Activated T-cell treated with anti-CD3 and anti-CD28 coated beads for 48 hours (primary cell): ENCODE measurements around the gene N4BP2.

Experiments used
- DNase-seq: peaks from one replicate; pipeline ENCODE4 v3.0.0-alpha.2; 2020; ENCODE audit warnings: low read depth

N4BP2 gene

DNA sequence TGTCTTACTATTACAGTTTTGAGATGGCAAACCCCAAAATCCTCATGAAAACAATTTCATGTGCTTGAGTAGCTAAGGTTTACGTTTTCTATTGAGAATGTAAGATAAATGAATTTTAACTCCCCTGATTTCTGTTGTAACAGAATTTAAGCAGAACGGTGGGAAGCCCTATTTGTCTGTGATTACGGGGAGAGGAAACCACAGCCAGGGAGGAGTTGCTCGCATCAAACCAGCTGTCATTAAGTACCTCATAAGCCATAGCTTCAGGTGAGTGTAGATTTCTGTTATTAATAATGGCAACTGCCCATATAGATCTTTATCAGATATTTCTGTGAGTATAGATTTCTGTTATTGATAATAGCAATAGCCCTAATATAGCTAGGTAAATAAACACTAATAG is 96.0 kb downstream of the N4BP2 start:
- DNase-seq = no peak

DNA sequence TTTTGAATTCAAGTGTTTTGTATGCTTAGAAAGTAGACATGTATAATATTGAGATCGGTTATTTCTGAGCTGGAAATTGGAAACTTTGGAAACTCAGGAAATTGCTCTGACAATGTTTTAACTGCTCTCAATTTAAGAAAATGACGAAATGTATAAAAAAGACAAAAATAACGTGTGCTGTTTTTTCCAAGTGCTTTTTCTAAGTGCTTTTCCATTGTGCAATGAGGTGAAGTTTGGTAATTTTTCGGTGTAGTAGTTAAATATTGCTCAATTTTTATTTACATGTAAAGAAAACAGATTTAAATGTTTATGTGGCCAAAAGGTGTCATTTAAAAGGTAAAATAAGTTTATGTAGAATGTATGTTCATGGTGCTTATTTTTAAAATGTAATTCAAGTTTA is 100.8 kb downstream of the N4BP2 start:
- no peak for DNase-seq

DNA sequence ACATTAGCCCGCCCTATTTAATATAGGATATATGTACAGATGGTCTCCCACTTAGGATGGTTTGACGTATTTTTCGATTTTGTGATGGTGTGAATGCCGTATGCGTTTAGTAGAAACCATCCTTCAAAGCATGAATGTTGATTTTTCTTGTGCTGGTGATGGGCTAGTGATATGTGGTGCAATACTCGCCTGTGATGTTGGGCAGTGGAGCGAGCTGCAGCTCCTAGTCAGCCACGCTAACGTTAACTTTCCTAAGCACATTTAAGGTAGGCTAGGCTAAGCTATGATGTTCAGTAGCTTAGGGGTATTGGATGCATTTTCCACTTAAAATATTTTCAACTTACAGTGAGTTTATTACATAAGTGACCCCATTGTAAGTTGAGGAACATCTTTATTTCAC is 103.6 kb downstream of the N4BP2 start:
- DNase-seq = no peak

DNA sequence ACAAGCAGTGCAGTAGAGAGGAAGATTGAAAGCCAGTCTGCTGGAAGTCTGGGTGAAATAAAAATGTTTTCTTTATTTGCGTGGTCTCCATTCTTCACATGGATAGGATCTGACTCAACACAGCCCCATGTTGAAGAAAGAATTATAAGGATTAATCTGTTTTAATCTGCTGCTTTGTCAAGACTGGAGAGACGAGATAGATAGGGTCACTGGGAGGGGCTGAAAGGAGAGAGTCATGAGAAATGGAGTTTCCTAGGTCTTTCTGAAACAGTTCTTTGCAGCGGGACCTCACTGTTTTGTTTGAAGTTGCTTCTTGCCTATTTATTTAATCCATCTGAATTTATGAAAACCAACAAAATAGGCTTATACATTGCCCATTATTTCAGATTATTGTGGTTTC is 107.8 kb downstream of the N4BP2 start:
- DNase-seq = no peak

DNA sequence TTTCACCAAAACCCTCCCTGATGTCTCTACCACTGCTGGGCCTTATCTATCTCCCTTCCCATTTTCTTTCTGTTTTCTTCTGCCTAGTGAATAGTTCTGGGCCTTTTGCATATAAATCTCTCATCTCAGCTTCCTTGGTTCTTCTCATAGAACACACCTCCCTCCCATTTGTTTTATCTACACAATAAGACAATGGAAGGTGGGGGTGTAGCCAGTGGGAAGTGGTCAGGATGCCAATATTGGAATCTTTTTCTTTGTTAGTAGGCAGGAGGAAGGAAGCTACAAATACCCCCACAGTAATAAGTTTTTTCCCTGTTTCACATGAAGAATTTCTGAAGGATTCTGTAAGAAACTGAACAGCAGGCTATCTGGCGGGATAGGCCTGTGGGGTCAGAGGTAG is 109.3 kb downstream of the N4BP2 start:
- no peak for DNase-seq

DNA sequence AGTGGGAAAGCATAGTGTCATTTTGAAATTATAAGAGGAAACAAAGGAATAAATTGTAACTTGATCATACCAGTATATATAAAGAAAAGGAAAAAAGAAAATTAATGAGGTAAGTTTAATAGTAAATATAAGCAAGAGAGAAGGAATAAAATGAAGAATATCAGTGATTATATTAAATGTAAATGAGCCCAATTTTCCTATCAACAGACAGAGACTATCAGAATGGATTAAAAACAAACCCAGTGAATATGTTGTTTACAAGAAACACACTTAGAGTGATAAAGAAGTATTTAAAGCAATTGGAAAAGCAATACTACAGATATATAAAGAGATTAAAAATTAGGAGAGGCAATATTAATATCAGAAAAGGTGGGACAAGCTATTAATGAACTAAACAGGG is 111.4 kb downstream of the N4BP2 start:
- no peak for DNase-seq

DNA sequence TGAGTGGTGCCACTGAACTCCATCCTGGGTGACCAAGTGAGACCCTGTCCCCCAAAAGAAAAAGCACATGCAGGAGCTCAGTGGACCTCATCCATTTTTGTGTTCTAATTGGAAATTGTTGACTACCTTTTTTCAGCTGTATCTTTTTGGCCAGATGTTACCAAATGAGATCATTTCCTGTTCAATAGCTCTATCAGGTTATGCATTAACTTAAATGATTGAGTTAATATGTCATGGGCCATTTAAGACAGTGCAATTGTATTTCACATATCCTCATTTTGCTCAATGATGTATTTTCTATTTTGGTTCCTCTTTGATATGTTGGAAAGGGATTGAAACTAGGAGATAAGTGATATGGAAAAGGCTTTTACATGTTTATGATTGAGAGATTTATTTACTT is 113.9 kb downstream of the N4BP2 start:
- no peak for DNase-seq

DNA sequence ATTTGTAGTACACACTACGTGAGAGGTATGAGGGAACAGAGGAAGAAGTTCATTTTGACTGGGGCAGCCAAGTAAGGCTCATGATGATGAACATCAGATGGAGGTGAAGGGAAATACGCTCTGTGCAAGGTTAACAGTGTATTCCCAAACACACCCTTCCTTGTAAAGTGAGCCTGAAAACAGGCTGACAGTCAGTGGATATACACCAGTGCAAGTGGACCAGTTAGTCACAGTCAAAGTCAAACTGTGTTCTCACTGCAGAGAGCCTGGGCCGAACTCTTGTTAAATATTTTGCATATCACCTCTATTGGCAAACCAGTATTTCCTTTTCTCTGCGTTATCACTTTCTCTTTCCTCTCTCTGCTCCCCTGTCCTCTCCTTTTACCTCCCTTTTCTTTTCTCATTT is 116.8 kb downstream of the N4BP2 start:
- no peak for DNase-seq

DNA sequence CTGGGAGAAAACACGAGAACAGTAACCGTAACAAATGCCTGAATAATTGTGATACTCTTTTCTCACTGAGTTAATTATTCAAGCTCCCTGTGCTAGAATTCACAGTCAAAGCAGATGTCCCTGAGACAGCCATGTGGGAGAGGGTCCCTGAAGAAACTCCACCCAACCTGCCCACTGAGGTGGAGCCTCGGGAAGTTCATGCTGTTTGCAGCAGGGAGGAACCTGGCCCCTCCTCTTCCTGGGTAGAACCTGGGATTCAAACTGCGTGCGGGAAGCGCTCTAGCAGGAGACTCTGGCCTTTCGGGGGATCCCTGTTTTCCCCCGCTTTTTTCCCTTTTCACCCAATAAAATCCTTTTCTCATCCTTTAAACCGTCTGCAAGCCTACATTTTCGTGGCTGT is 120.0 kb downstream of the N4BP2 start:
- DNase-seq = no peak

DNA sequence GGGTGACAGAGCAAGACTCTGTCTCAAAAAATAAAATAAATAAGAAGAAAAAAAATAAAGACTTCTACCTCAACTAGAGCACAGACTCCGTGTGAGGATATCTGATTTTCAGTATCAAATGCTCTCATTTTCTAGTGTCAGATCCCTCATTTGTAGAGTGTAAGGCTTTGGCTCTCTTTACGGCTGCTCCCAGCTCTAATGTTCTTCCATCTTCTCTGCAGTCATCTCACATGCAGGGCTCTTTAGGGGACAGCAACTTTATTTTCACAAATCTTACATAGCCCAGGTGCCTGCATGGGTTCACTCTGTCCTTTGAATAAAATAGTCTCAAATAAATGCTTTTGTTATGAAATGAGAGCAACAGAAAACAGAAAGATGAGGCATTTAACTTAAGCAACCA is 120.9 kb downstream of the N4BP2 start:
- no peak for DNase-seq

DNA sequence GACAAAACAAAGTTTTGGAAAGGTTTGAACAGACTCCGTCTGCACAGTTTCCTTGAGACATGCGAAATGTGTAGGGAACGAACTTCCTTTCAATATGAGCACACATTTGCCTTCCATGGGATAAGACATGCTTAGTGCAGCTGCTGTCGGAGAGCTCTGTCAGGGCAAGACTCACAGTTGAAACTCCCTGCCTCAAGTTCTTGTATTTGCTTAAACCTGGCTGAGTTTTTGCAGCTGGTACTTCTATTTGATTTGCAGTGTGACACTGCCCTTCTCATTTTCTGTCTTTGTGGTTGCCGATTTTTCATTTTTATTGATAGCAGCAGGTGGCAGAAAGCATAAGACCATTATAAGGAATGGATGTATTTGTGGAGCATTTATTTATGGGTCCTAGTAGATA is 122.0 kb downstream of the N4BP2 start:
- DNase-seq = no peak

DNA sequence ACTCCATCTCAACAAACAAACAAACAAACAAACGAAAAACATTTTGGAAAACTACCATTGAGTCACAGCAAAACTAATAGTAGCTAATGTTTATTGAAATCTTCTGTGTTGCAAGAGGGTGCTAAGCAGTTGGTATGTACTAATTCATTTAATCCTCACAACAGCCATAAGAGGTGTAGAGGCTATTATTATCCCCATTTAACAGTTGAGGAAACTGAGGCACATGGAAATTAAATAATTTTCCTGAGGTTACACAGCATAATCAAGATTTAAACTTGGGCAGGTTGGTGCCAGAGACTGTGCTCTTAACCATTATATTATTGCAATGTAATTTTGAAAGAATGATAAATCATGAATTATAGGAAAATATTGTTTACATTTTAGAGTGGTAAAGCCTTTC is 122.7 kb downstream of the N4BP2 start:
- no peak for DNase-seq

DNA sequence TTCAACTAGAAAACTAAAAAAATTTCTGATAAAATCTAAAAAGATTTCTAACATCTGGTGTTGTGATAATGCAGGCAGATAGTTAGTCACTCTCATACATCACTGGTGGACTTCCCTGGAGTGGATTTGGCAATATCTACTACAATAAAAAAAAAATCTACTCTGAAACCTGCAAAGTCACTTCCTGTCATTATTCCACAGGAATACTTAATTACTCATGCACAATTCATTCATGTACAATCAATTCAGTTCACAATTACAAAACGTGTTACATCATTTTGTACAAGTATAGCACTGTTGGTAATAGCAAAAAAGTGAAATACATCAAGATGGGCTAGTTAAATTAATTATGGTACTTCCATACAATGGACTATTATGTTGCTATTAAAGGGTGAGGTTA is 123.7 kb downstream of the N4BP2 start:
- no peak for DNase-seq

DNA sequence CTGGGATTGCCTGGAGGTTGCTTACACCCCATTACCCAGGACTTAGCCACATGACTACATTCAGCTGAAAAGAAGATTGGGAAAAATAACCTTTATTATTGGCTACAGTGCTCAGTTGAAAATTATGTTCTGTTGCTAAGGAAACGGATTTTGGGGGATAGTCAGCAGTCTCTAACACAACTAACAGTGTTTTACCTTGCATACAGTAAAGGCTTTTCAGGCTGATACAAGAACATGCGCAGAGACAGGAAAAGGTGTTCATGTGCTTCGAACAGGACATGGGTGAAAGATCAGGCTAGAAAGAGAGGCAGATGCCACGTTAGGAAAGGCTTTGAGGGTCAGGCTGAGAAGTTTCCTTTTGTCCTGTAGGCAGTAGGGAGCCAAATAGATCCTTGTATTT is 125.4 kb downstream of the N4BP2 start:
- no peak for DNase-seq

DNA sequence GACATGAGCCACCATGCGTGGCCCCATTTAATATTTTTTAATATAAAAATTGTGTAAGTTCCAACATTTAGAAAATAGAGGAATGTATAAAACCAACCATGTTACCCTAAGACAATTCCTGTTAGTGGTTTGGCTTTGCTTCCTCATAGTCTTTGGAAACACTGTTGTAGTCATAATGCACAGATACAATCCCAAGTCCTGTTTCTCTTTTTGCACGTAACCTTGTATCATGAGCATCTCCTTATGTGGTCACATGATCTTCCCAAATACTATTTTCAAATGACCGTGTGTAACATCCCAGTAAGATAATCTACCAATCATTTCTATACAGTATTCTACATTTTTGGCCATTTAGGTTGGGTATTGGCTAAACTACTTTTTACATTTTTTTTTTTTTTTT is 126.3 kb downstream of the N4BP2 start:
- no peak for DNase-seq

DNA sequence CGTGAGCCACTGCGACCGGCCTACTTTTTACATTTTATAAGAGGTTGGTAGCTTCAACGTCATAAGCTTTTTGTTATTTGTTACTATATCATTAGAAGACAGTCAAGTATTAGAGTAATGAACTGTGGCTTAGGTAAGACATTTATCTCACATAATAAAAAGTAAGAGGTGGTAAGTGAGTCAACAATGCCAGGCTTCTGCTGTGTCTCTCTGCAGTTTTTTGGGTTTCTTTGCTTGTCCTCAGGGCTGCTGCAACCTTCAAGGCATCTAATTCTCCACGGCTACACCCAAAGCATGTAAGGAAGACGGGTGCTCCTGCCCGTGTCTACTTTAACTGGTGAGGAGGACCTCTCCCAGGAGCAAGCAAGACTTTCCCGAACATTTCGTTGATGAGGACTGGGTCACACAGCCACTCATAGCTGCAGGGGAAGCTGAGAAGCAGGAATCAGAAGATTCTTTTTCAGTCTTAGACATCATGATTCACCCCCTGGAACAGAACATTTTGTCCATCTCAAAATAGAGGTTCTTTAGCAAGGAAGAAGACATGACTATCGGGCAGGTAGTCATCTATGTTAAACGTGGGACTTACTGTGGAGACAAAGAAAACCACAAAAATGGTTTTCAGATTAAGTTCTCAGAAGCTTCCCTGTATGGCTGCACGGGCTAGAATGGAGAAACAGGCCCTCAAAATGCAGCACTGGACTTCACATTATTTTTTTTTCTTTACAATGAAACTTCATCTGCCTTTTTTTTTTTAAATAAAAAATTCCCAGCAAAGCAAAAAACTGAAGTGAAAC is 127.2 kb downstream of the N4BP2 start:
- no peak for DNase-seq

DNA sequence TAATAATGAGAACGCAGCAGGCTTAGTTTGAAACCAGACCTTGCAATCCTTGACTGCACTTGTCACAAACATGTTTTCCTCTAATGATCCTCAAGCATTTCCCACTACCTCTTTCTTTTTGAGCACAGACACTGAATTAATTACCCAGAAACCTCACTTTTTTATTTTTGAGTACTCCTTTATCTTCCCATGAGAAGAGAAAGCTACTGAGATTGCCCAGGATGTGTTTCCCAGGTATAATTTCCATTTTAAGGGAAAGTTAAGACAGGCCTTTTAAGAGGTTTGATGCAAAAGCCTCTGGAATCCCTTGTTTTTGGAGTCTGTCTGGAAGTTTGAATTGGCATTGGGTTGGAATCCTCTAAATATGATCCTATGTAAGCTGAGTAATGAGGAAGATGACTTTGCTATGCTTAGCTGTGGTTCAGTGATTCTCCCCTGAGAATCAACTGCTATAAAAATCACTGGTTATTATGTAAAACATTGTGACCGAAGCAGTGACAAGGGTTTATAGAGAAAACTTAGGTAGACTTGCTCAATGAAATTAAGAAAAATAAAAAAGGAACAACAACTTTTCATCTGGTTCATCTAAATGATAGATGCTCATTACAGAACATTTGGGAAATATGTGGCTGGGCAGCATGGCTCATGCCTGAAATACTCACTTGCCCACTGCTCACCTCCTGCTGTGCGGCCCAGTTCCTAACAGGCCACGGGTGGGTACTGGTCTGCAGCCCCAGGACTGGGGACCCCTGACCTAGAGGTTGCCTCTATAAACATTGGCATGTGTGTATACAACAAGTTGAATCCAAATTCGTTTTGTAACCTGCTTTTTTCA is 129.4 kb downstream of the N4BP2 start:
- DNase-seq = no peak

DNA sequence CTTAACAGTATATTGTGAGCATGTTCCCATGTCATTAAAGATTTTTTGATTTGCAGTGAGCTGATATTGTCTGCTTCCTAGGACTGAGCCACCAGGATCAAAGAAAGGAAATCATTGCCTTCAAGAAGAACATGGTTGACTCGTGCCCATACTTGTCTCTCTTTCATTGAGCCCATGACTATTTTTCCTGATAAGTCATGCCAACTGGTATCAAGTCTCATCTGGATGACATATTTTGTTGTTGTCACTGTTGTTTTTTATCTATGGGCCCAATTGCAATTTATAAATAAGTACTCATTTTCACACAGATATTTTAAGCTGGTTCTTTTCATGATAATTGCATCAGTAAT is 130.0 kb downstream of the N4BP2 start:
- DNase-seq = no peak

DNA sequence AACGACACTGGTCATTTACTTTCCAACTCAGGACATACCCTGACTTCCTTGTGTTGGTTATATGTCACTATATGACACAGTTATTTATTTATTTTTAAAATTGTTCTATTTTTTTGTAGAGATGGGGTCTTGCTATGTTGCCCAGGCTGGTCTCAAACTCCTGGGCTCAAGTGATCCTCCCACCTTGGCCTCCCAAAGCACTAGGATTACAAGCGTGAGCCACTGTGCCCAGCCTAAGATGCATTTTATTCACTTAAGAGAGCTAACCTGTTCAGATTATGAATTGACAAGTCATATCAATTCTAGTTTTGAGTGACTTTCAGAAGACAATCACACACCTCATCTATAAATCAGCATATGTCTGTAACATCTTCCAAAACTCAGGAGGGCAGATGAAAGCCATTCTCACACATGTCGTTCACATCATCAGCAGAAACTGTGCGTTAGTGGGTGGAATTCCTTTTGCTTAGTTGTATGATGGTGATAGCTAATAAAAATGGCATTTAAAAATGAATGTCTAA is 130.8 kb downstream of the N4BP2 start:
- DNase-seq = no peak

DNA sequence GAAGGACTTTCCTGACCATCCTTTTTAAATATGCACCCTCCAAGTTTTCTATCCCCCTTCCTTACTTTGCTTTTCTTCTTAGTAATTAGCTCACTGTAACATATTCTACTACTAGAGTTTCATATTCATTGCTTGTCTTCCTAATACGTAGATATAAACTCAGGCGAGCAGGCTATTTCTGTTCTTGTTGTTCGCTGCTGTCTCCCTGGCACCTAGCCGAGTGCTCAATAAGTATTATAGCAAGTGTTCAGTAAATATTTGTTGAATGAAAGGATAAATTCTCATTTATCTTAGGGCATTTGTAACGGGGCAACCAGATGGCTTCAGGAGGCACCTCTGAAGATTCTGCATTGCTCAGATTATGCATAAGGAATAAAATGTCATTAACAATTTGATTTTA is 133.4 kb downstream of the N4BP2 start:
- no peak for DNase-seq

DNA sequence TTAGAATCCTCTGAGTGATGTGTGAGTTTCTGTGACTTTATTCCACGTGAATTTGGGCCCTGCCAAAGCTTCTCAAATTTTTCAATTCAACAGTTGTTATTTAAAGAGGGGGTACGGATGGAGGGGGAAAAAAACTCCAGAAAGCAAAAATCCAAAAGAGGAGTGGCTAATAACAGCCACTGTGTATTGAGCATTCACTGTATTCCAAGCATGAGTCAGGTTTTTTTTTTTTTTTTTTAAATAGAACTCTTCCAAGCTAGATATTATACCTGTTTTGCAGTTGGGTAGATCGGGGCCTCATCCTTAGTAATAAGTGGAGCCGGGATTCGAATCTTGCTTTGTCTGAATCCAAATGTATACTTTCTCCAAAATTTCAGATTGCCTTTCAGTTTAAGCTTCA is 133.8 kb downstream of the N4BP2 start:
- DNase-seq = no peak

DNA sequence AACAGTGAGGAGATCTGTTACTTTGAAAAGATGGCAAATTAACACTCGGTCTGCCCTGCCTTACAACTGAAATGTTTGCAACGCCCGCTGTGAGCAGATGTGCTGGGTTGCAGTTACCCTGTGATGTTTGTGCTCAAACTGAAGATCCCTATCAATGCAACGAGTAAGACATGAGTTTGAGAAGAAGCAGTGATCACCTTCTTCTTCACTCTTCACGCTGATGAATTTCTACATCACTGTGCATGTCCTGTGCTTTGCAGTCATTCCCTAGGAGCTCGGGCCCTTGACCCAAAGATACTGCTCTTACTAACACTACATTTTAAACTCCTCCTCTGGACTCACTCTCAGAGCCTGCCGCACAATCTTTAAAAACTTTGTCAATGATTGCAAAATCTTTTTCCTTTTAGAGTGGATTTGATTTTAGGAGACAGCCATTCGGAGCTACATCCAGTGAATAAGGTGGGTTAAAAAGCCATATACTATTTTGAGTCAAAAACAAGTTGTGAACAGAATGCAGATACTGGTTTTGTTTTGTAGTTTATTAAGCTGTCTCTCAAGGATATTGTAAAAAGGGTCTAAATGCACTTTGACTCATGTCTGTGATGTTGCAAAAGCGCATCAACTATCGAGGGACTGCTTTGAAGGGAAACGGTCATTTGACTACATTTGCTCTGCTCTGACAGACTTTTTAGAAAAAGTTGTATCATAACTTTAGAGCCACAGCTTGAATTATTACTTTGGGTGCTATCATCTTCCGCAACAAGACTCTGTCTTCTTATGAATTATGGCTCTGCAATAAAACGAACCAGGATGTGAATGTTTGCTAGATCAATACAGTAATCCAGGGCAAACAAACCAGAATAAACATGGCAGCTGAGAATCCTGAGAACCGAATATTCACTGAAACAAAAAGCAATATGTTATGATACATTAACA is 134.5 kb downstream of the N4BP2 start:
- DNase-seq = no peak
